Ishikawa (cell line): ENCODE data around the gene ATF5.

Source experiments
- CEBPB ChIP-seq: IDR thresholded peaks from 2 replicates; pipeline ENCODE4 v1.6.1; 2012
- CREB1 ChIP-seq: IDR thresholded peaks from 2 replicates; pipeline ENCODE4 v1.6.1; 2012; ENCODE audit warnings: low read depth
- EGR1 ChIP-seq: IDR thresholded peaks from 2 replicates; pipeline ENCODE4 v1.6.1; 2012
- EP300 ChIP-seq: IDR thresholded peaks from 2 replicates; pipeline ENCODE4 v1.6.1; 2012; ENCODE audit warnings: borderline replicate concordance
- FOXM1 ChIP-seq: IDR thresholded peaks from 2 replicates; pipeline ENCODE4 v1.6.1; 2012; ENCODE audit warnings: low read depth, borderline replicate concordance
- MAX ChIP-seq: IDR thresholded peaks from 2 replicates; pipeline ENCODE4 v1.6.1; 2012
- NFIC ChIP-seq: IDR thresholded peaks from 2 replicates; pipeline ENCODE4 v1.6.1; 2012
- RAD21 ChIP-seq: IDR thresholded peaks from 2 replicates; pipeline ENCODE4 v1.6.1; 2012; ENCODE audit warnings: low read depth
- REST ChIP-seq: IDR thresholded peaks from 2 replicates; pipeline ENCODE4 v1.6.1; 2012; ENCODE audit warnings: low read depth, mild to moderate bottlenecking
- TAF1 ChIP-seq: IDR thresholded peaks from 2 replicates; pipeline ENCODE4 v1.6.1; 2012; ENCODE audit warnings: low read depth, mild to moderate bottlenecking
- TCF12 ChIP-seq: IDR thresholded peaks from 2 replicates; pipeline ENCODE4 v1.6.1; 2012; ENCODE audit warnings: low read depth
- TEAD4 ChIP-seq: IDR thresholded peaks from 2 replicates; pipeline ENCODE4 v1.6.1; 2012
- USF1 ChIP-seq: IDR thresholded peaks from 2 replicates; pipeline ENCODE4 v1.6.1; 2012
- ZBTB7A ChIP-seq: IDR thresholded peaks from 2 replicates; pipeline ENCODE4 v1.6.1; 2012; ENCODE audit warnings: low read depth

The ATF5 gene

DNA sequence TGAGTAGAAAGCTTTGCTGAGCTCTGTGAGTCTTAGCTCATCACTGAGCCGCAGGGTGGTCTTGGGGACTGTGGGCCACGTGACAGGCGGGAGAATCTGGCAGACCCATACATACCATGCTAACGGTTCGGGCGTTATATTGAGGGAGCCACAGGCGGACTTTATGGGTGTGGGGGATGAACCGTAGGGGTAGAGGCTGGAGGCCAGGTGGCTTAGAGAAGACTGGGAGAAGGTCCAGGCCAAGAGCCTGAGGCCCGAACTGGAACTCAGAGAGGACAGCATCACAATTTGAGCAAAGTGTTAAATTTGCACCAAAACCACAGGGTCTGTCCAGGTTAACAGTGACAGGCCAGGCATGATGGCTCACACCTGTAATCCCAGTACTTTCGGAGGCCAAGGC lies 15.3 kb upstream of the ATF5 start:
- TF ChIP-seq CEBPB = no peak
- TF ChIP-seq REST = no peak
- TF ChIP-seq MAX = no peak
- TF ChIP-seq TAF1 = no peak
- no peak for TF ChIP-seq NFIC
- no peak for TF ChIP-seq TEAD4
- no peak for TF ChIP-seq RAD21
- no peak for TF ChIP-seq USF1
- no peak for TF ChIP-seq EP300
- TF ChIP-seq CREB1 = no peak
- no peak for TF ChIP-seq TCF12

GRCh38 chr19:49915271-49915670 lies 13.7 kb upstream of the ATF5 start:
- no peak for TF ChIP-seq TEAD4
- no peak for TF ChIP-seq TCF12

DNA sequence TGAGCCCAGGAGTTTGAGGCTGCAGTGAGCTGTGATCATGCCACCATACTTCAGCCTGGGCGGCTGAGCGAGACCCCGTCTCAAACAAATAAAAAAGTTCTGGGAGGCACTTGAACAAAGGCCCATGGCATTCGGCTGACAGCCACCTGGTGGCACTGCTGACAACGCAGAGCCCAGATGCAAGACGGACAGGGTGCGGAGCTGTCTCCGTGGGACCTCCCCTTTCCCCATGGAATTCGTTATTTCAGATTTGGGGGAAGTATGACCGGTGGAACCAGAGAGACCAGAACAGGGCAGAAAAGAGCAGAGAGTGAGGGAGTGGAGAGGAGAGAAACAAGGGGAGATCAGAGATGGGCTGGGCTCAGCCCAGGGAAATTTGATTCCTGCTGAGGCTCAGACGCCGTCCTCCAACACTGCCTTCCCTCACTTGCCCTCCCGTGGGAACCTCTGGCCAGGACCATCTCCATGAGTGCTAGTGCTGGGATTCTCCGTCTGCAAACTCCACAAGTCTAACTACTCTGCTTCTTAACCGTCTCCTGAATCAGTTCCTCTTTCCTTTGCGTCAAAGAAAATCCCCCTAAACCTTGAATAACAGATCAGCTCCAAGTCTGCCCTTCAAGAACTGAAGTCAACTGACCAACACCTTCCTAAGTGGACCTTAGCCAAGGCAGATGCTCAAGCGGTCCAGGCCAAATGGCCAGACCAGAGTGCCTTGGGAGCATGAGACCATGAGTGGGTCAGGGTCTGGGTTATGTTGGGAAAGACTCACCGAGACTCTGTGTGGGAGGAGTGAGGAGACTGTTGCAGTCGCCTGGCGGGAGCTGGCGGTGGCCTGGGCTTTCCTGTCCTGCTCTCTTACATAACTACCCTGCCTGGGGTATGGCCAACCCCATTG lies 11.9 kb upstream of the ATF5 start:
- TF ChIP-seq RAD21 = no peak
- TF ChIP-seq TCF12 = no peak
- no peak for TF ChIP-seq MAX
- no peak for TF ChIP-seq CREB1
- no peak for TF ChIP-seq NFIC
- TF ChIP-seq FOXM1 = no peak
- TF ChIP-seq TEAD4 = no peak
- no peak for TF ChIP-seq USF1
- no peak for TF ChIP-seq CEBPB
- no peak for TF ChIP-seq EP300

- TF ChIP-seq TCF12 (no peak), ZBTB7A (no peak), NFIC (no peak), REST (no peak), EGR1 (no peak)
These were observed 10.9 kb upstream of the ATF5 start for GRCh38 chr19:49918089-49918488.

DNA sequence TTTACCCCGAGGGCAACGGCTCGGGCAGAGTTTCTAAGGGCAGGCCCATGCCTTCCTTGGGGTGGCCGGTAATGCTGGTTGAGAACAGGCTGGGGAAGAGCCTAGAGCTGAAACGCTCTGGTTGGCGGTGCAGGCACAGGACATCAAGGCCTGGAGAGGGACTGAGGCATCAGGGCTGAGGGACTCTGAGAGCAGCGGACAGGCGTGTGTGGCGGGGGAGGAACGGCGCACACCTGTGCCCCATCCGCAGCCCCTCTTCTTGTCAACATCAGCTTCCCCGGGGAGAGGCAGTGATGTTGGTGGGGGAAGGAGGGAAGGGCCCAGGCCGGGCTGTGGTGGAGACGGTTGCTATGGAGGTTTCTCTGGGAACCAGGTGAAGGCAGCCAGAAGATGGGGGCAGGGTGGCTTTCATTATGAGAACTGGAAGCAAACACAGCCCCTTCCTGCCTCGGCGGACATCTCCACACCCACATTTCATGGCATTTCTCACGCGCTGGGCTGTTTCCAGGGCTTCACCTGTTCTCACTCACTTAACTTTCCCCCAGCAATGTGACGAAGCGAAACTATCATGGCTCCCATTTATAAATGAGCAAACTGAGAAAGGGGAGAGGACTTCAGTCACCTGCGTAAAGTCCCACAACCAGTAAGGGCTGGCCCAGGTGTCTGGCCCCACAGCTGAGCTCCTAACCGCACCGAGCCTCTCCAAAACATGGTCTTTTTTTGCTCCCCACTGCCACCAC lies 8.2 kb upstream of the ATF5 start:
- TF ChIP-seq TAF1 (no peak), MAX (no peak), CEBPB (no peak), NFIC (no peak), TCF12 (no peak), RAD21 (no peak), EP300 (no peak), TEAD4 (no peak), USF1 (no peak), FOXM1 (no peak)
